ENCODE measurements around the gene LRRC39.

DNA sequence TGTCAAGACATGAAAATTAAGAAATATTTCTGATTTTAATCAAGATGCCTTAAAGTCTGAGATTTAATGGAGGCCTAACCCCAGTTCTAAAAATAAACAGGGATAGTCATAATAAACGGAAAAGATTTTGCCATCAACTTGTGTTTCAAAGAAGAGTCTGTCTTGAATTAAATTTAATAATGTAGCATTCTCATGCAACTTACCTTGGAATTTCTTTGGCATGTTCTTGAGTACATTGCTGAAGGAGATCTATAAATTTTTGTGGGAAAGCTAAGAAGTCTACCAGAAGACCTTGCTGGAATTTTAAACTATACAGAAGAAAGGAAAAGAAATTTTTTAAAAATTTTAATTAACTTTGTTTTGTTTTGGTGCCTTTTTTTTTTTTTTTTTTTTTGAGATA is 55.9 kb downstream of the LRRC39 start:
- TF ChIP-seq, protein P1, sequence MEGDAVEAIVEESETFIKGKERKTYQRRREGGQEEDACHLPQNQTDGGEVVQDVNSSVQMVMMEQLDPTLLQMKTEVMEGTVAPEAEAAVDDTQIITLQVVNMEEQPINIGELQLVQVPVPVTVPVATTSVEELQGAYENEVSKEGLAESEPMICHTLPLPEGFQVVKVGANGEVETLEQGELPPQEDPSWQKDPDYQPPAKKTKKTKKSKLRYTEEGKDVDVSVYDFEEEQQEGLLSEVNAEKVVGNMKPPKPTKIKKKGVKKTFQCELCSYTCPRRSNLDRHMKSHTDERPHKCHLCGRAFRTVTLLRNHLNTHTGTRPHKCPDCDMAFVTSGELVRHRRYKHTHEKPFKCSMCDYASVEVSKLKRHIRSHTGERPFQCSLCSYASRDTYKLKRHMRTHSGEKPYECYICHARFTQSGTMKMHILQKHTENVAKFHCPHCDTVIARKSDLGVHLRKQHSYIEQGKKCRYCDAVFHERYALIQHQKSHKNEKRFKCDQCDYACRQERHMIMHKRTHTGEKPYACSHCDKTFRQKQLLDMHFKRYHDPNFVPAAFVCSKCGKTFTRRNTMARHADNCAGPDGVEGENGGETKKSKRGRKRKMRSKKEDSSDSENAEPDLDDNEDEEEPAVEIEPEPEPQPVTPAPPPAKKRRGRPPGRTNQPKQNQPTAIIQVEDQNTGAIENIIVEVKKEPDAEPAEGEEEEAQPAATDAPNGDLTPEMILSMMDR (IDR thresholded peaks at IDR 0.05) = no peak
- TF ChIP-seq EP300 (IDR thresholded peaks at IDR 0.05) (no peak), POLR2A (IDR thresholded peaks at IDR 0.05) (no peak), POLR2AphosphoS5 (IDR thresholded peaks at IDR 0.05) (no peak)
